T-helper 2 cell treated with Interferon-gamma antibody and Interleukin-4, amounts not matched to agents 5 μg/mL and 100 μg/mL, for 36 hours (primary cell): ENCODE data around the gene CHSY1.
A peak's percentile ranks its signal among the peaks of the same experiment; 100 is the strongest.
"Not testable (repeated sequence)": the region's sequence is repeated elsewhere in the genome, so short reads cannot be mapped to it uniquely, and the experiment has no call there.

Source experiments
- DNase-seq: peaks from one replicate; pipeline ENCODE4 v3.0.0; 2021; ENCODE audit warnings: low spot score
- H3K27ac Mint-ChIP-seq: one replicate; pipeline ENCODE4 v1.8.0; 2021; ENCODE audit warnings: mild to moderate bottlenecking, mixed read lengths
- H3K27me3 Mint-ChIP-seq: one replicate; pipeline ENCODE4 v1.8.0; 2021; ENCODE audit warnings: low read depth, mixed read lengths
- H3K36me3 Mint-ChIP-seq: one replicate; pipeline ENCODE4 v1.8.0; 2021; ENCODE audit warnings: low read depth, mixed read lengths
- H3K4me1 Mint-ChIP-seq: one replicate; pipeline ENCODE4 v1.8.0; 2021; ENCODE audit warnings: low read depth, mixed read lengths
- H3K4me3 Mint-ChIP-seq: one replicate; pipeline ENCODE4 v1.8.0; 2022; ENCODE audit warnings: mild to moderate bottlenecking, moderate library complexity, mixed read lengths
- H3K9me3 Mint-ChIP-seq: one replicate; pipeline ENCODE4 v1.8.0; 2021; ENCODE audit warnings: mixed read lengths

CHSY1 gene

DNA sequence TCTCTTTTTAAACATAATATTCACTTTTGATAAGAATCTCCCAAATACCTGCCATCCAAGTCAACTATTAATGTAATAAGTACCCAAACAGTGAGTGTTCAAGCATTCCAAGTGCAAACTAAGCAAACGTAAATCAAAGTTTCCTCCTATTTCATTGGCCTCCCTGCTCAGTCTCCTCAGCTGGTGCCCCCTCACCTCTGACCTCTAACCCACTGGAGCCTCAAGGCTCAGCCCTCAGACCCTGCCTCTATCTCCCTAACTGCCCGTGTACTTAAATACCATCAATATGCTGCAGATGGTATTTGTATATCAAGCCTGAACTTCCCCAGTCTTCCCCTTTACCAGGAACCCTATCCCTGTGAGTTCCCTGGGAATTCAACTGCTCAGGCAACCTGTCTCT lies 31.8 kb downstream of the CHSY1 start:
- Mint-ChIP-seq H3K4me3 (no peak overlapping the region), H3K36me3 (peaks cover 21% of the 10 kb centered on the region), H3K4me1 (peaks cover 50% of the 10 kb centered on the region), H3K9me3 (no peaks in the 10 kb centered on the region), H3K27ac (no peak overlapping the region), H3K27me3 (no peaks in the 10 kb centered on the region)
- DNase-seq, result no peak

DNA sequence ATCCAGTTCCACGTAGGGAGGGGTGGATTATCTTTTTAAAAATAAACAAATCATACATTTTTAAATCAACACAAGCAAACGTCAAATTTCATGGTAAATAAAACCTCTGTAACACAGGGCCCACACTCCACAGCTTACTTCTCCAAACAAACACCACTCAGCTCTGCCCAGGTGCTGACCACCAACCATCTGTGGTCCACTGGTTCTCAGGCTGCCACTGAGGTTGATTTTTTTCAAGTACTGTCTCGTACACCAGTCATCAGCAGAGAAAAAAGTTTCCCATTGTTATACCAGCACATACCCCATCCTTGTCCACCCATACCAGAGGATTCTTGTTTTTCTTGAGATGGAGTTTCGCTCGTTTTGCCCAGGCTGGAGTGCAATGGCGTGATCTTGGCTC lies 32.4 kb downstream of the CHSY1 start:
- Mint-ChIP-seq H3K4me1 (peaks cover 47% of the 10 kb centered on the region), H3K27ac (peak overlapping the region; percentile 27), H3K4me3 (no peak overlapping the region), H3K9me3 (no peaks in the 10 kb centered on the region), H3K36me3 (peaks cover 17% of the 10 kb centered on the region), H3K27me3 (no peaks in the 10 kb centered on the region)
- DNase-seq, result no peak

DNA sequence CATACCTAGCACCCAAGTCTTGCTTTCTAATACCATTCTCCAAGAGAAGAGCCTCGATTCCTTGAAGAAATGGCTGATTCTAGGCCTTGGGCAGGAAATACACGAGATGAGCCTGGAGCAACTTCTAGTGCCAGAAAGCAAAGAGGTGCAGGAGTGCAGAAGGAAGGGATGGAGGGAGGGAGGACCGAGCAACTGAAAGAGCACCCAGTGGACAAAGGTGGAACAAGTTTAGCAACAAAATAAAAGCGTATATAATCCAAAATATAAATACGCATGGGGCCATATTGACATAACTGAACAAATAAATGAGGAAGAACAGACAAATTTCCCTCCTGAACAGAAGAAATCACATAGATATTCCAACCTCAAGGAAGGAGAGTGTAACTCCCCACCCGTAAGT lies 34.4 kb downstream of the CHSY1 start:
- no peaks in the 10 kb centered on the region for H3K27me3 Mint-ChIP-seq
- peaks cover 15% of the 10 kb centered on the region for H3K36me3 Mint-ChIP-seq
- H3K4me1 Mint-ChIP-seq, result peaks cover 51% of the 10 kb centered on the region
- DNase-seq, result no peak
- H3K4me3 Mint-ChIP-seq, result no peak overlapping the region
- H3K27ac Mint-ChIP-seq, result no peak overlapping the region
- no peaks in the 10 kb centered on the region for H3K9me3 Mint-ChIP-seq

DNA sequence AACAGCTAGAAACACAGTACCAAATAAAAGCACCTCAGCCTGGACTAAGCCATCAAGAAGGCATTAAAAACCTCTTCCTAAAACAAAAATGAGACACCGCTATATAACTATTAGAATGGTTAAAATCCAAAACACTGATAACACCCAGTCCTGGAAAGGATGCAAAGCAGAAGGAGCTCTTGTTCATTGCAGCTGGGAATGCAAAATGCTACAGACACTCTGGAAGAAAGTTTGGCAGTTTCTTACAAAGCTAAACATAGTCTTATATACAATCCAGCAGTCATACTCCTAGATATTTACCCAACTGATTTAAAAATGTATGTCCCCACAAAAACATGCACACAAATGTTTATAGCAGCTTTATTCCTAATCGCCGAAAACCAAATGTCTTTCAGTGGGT lies 35.7 kb downstream of the CHSY1 start:
- DNase-seq, result no peak
- no peak overlapping the region for H3K4me3 Mint-ChIP-seq
- H3K27me3 Mint-ChIP-seq, result no peaks in the 10 kb centered on the region
- H3K27ac Mint-ChIP-seq, result no peak overlapping the region
- no peaks in the 10 kb centered on the region for H3K9me3 Mint-ChIP-seq
- H3K36me3 Mint-ChIP-seq, result peaks cover 15% of the 10 kb centered on the region
- H3K4me1 Mint-ChIP-seq, result peaks cover 53% of the 10 kb centered on the region

DNA sequence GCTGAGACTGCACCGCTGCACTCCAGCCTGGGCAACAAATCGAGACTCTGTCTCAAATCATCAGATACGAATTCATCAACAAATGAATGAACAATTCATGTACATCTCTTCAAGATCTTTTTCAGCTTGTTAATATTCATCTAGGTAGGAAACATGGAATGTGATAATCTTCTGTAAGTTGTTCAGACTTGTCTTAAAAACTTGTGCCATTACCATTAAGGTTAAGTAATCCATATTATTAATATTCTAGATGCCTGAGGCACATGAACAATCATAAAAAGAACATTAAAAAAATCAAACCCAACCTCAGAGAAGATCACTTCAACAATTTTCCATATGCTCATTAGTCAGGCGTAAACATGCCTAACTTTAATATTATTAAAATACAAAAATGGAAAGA lies 36.2 kb downstream of the CHSY1 start:
- Mint-ChIP-seq H3K27me3 (no peaks in the 10 kb centered on the region), H3K27ac (peak overlapping the region; percentile 21), H3K36me3 (peaks cover 15% of the 10 kb centered on the region), H3K4me3 (no peak overlapping the region), H3K4me1 (peaks cover 52% of the 10 kb centered on the region), H3K9me3 (no peaks in the 10 kb centered on the region)
- DNase-seq, result no peak

DNA sequence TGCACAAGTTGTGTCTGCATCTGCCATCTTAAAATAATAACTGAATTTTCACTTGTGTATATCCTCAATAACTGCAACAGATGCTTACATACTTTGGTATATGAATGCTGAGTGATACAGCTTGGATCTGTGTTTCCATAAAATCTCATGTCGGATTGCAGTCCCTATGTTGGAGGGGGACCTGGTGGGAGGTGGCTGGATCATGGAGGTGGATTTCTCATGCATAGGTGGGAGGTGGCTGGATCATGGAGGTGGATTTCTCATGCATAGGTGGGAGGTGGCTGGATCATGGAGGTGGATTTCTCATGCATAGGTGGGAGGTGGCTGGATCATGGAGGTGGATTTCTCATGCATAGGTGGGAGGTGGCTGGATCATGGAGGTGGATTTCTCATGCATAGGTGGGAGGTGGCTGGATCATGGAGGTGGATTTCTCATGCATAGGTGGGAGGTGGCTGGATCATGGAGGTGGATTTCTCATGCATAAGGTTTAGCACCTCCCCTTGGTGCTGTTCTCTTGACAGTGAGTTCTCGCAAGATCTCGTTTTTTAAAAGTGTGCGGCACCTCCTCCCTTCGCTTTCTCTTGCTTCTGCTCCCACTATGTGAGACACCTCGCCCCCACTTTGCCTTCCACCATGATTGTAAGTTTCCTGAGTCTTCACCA lies 37.3 kb downstream of the CHSY1 start:
- H3K4me3 Mint-ChIP-seq, H3K27me3 Mint-ChIP-seq, H3K9me3 Mint-ChIP-seq, DNase-seq, H3K27ac Mint-ChIP-seq: not testable (repeated sequence)
- Mint-ChIP-seq H3K4me1 (peaks cover 55% of the 10 kb centered on the region), H3K36me3 (peaks cover 13% of the 10 kb centered on the region)

DNA sequence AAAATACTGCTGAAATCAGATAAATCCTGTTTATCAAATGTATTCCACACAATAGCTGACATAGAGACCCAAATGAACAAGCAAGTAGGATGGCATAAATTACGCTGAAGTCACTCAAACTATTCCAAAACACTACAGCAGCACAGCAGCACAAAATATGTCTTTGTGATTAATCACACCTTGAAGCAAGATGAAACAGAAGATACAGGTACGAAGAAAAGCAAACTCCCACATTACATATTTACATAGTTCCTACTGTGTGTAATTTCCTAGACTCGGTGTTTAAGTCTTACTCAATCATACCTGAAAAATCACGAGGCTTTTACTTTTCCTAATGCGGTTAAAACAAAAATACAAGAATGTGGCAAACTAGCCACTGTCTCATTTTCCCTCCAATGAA lies 38.3 kb downstream of the CHSY1 start:
- Mint-ChIP-seq H3K4me3 (no peak overlapping the region), H3K27me3 (no peaks in the 10 kb centered on the region), H3K4me1 (peaks cover 63% of the 10 kb centered on the region), H3K36me3 (peaks cover 11% of the 10 kb centered on the region), H3K9me3 (no peaks in the 10 kb centered on the region), H3K27ac (no peak overlapping the region)
- no peak for DNase-seq

DNA sequence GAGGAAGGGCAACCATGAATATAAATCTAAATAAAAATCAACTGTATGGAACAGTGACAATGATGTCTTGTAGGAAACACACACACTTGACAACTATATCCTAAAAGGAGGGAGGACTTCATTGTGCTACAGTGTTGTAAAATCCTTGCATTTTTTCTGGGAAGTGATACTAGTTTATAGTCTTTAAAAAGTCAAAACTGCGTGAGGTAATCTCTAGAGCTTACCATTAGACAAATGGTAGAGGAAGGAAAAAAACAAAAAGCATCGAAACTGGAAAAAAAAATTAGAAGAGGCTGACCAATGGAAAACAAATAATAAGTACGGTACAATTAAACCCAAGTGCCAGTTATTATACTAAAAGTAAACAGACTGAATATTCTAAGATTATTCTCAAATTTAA lies 38.7 kb downstream of the CHSY1 start:
- DNase-seq, result no peak
- peaks cover 63% of the 10 kb centered on the region for H3K4me1 Mint-ChIP-seq
- no peak overlapping the region for H3K27ac Mint-ChIP-seq
- H3K9me3 Mint-ChIP-seq, result no peaks in the 10 kb centered on the region
- no peak overlapping the region for H3K4me3 Mint-ChIP-seq
- peaks cover 11% of the 10 kb centered on the region for H3K36me3 Mint-ChIP-seq
- no peaks in the 10 kb centered on the region for H3K27me3 Mint-ChIP-seq

DNA sequence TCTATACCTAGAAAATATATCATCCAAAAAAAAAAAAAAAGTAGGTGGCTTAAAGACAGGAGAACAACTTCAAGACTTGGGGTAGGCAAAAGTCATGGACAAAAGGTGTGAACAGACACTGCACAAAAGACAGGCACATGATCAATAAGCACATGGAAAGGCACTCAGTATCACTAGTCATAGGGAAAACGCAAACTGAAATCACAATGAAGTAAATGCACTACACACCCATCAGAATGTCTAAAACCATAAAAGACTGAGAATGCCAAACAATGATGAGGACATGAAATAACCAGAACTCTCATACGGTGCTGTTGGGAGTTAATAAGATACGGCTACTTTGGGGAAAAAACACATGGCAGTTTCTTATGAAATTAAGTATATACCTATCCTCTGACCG lies 40.0 kb downstream of the CHSY1 start:
- Mint-ChIP-seq H3K4me1 (peaks cover 65% of the 10 kb centered on the region), H3K36me3 (peaks cover 8% of the 10 kb centered on the region), H3K9me3 (no peaks in the 10 kb centered on the region), H3K4me3 (no peak overlapping the region), H3K27me3 (no peaks in the 10 kb centered on the region), H3K27ac (no peak overlapping the region)
- no peak for DNase-seq

DNA sequence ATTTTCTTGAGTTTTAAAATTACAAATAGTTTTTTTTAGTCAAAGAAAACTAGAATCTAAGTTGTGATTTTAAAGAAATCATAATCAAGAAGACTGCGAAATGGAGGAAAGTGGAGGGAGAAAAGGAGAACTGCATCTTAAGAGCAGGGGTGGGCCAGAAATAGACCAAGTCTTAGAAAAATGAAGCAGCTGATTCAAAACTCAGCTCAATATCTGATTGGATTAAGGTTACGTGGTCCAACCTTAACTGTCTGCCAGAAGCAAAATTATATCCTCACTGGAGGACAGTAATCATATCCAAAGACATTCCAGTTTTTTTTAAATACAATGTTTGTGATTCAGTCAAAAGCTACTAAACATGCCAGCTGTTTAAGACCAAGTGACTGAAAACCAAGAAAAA lies 41.4 kb downstream of the CHSY1 start:
- Mint-ChIP-seq H3K27ac (peak overlapping the region; percentile 53), H3K36me3 (peaks cover 8% of the 10 kb centered on the region)

DNA sequence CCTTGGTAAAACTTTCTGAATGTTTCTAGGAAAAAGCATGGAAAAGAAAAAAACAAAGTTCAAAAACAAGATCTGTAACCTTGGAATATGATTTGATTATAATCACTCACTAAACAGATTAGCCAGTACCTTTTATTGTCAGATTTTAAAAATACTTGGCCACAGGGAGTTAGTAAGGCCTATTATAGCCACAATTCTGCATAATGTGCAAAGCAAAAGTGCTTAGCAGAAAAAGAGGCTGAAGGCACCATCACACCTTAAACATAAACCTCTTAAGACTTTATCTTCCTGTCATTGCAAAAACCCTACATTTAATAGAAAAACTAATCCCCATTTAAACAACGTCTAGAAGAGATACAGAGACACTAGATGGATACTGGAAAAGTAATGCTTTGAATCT lies 41.8 kb downstream of the CHSY1 start:
- Mint-ChIP-seq H3K36me3 (peaks cover 8% of the 10 kb centered on the region), H3K9me3 (no peaks in the 10 kb centered on the region), H3K4me3 (no peak overlapping the region), H3K4me1 (peaks cover 69% of the 10 kb centered on the region), H3K27ac (peak overlapping the region; percentile 53), H3K27me3 (no peaks in the 10 kb centered on the region)
- no peak for DNase-seq

More for the DNA sequence above, 41.4 kb downstream of the CHSY1 start:
- Mint-ChIP-seq H3K4me1 (peaks cover 66% of the 10 kb centered on the region), H3K4me3 (no peak overlapping the region), H3K9me3 (no peaks in the 10 kb centered on the region), H3K27me3 (no peaks in the 10 kb centered on the region)
- DNase-seq, result no peak

DNA sequence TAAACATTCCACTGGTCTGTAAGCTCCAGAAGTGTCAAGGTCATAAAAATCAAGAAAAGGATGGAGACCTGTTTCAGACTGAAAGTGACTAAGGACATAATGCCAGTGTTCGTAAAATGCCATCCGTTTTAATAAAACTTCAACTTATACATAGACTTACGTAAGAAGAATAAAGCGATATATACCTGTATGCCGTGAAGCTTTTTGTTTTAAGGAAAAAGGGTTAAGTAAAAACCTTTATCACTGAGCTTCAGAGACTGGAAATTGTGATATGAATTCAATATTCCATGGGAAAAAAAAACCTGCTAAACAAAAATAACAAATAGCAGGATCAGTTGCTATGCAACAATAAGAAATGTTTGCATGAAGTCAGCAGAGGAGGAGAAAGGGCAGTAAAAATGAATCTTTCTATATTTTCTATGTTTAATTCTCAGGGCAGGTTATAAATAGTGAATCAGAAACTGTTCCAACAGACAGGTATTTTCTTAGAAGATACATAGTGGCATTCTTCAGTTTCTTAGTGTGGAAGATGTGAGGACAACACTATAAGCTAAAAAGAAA lies 42.5 kb downstream of the CHSY1 start:
- peak overlapping the region; percentile 38 for H3K27ac Mint-ChIP-seq
- no peak overlapping the region for H3K4me3 Mint-ChIP-seq
- H3K4me1 Mint-ChIP-seq, result peaks cover 71% of the 10 kb centered on the region

DNA sequence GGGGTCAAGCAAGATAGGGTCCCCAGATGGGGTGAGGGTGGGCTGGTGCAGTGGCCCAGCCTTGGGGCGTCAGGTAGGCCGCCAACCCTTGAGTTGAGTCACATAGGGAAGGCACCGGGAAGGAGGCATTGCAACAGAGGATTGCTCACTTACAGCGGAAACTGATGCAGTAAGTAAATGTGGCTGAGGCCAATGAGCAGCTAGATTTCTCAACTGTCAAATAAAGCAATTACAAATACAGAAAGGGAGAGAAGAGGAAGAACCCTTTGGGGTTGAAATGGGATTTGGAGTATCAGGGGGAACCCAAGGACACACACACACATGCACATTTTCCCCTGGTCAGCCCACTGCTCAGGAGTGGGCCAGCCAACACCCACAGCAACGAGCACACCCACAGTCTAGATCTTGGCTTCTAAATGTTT lies 44.0 kb downstream of the CHSY1 start:
- no peaks in the 10 kb centered on the region for H3K9me3 Mint-ChIP-seq
- H3K4me3 Mint-ChIP-seq, result no peak overlapping the region
- H3K27me3 Mint-ChIP-seq, result no peaks in the 10 kb centered on the region
- H3K36me3 Mint-ChIP-seq, result peaks cover 13% of the 10 kb centered on the region
- peak overlapping the region; percentile 37 for H3K27ac Mint-ChIP-seq
- DNase-seq, result no peak
- H3K4me1 Mint-ChIP-seq, result peaks cover 74% of the 10 kb centered on the region

More for the DNA sequence above, 42.5 kb downstream of the CHSY1 start:
- Mint-ChIP-seq H3K27me3 (no peaks in the 10 kb centered on the region), H3K9me3 (no peaks in the 10 kb centered on the region), H3K36me3 (peaks cover 8% of the 10 kb centered on the region)
- no peak for DNase-seq

DNA sequence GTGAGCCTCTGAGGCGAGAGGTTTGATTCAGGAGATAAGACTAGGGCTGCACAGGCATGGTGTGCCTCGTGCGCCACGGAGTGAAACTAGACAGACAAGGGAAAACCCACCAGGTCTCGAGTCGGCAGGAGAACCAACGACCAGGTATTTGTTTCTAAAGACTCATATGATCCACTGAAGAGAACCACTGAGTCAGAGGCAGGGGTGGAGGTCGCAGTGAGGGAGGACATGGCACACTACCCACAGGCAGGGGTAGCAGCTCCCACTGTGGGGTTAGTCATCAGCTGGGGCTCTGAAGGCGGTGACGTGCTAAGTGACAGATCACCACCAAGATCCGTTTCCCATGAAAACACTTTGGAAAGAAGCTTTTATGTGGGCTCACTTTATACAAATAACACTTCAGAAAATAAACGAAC lies 45.7 kb downstream of the CHSY1 start:
- Mint-ChIP-seq H3K4me3 (peak overlapping the region; percentile 90), H3K9me3 (no peaks in the 10 kb centered on the region), H3K27ac (peak overlapping the region; percentile 95), H3K27me3 (no peaks in the 10 kb centered on the region), H3K36me3 (peaks cover 15% of the 10 kb centered on the region), H3K4me1 (peaks cover 73% of the 10 kb centered on the region)
- DNase-seq, result peak; percentile 91
